IMR-90 (cell line): ENCODE data around the gene RAB40A. TPM values are rescaled to one million over a fixed set of nuclear protein-coding genes. Genes with fewer than 3 reads are reported as not detected.

ENCODE experiments used
- ATAC-seq: fragments of 200-7000 bp; cut with Tn5 transposase; 2 replicates; pipeline ENCODE4 v1.9.1; 2020; ENCODE audit warnings: low read depth, mild to moderate bottlenecking, moderate library complexity
- BruUV-seq: library from RNA; stranded (reverse); fragments of 400-500 nt; replicated peaks from 2 replicates; lab custom pipeline; 2021; lab: Mats Ljungman, UMichigan
- CTCF ChIA-PET: fragments of 300-600 bp; formaldehyde crosslinking; extraction: SDS; loops from one replicate; lab custom pipeline; 2021; ENCODE audit warnings: antibody characterized with exemption; lab: Yijun Ruan, JAX
- POLR2A ChIA-PET: fragments of 300-600 bp; sonication (Branson Sonifier 250); formaldehyde crosslinking; loops from one replicate; lab custom pipeline; 2022; ENCODE audit warnings: antibody characterized with exemption; ENCODE audit not compliant: unreplicated experiment; lab: Charles Lee
- DNase-seq: peaks from one replicate; pipeline ENCODE4 v3.0.0; 2013
- H2AFZ ChIP-seq: replicated peaks from 2 replicates; pipeline ENCODE3; 2013; ENCODE audit warnings: low read length, mild to moderate bottlenecking; ENCODE audit not compliant: poor library complexity
- H2AK5ac ChIP-seq: 2 replicates; pipeline ENCODE4 v1.6.1; 2013; ENCODE audit warnings: low read depth, low read length, inconsistent platforms
- H2AK9ac ChIP-seq: replicated peaks from 2 replicates; pipeline ENCODE3; 2013; ENCODE audit warnings: mild to moderate bottlenecking, low read depth, low read length, moderate library complexity; ENCODE audit not compliant: poor library complexity
- H2BK120ac ChIP-seq: 2 replicates; pipeline ENCODE4 v1.6.1; 2013; ENCODE audit warnings: low read depth, low read length, inconsistent platforms
- H2BK15ac ChIP-seq: 3 replicates; pipeline ENCODE4 v1.6.1; 2013; ENCODE audit warnings: low read depth, low read length, inconsistent platforms
- H2BK20ac ChIP-seq: 2 replicates; pipeline ENCODE4 v1.6.1; 2013; ENCODE audit warnings: low read depth, mild to moderate bottlenecking, inconsistent platforms, low read length, moderate library complexity
- H2BK5ac ChIP-seq: 2 replicates; pipeline ENCODE4 v1.6.1; 2013; ENCODE audit warnings: mild to moderate bottlenecking, low read depth, low read length, inconsistent platforms; ENCODE audit not compliant: poor library complexity, severe bottlenecking
- H3K14ac ChIP-seq: replicated peaks from 2 replicates; pipeline ENCODE4 v1.6.1; 2013; ENCODE audit warnings: low read depth, low read length, inconsistent platforms
- H3K18ac ChIP-seq: 2 replicates; pipeline ENCODE4 v1.6.1; 2013; ENCODE audit warnings: low read depth, low read length, control low read depth
- H3K23ac ChIP-seq: 2 replicates; pipeline ENCODE4 v1.6.1; 2013; ENCODE audit warnings: low read depth, low read length, inconsistent platforms
- H3K27ac ChIP-seq: 2 replicates; pipeline ENCODE4 v1.5.1; 2013; ENCODE audit warnings: mild to moderate bottlenecking, control low read depth, low read length; ENCODE audit not compliant: insufficient read depth
- H3K27me3 ChIP-seq: 2 replicates; pipeline ENCODE4 v1.6.1; 2013; ENCODE audit warnings: low read length; ENCODE audit not compliant: control insufficient read depth, insufficient read depth
- H3K36me3 ChIP-seq: 2 replicates; pipeline ENCODE4 v1.6.1; 2013; ENCODE audit warnings: low read length, mixed read lengths; ENCODE audit not compliant: control insufficient read depth, insufficient read depth
- H3K4ac ChIP-seq: 2 replicates; pipeline ENCODE4 v1.6.1; 2013; ENCODE audit warnings: low read depth, low read length, inconsistent platforms
- H3K4me1 ChIP-seq: 2 replicates; pipeline ENCODE4 v1.6.1; 2013; ENCODE audit warnings: low read length, mixed read lengths; ENCODE audit not compliant: control insufficient read depth, insufficient read depth
- H3K4me2 ChIP-seq: 2 replicates; pipeline ENCODE4 v1.6.1; 2013; ENCODE audit warnings: low read depth, mild to moderate bottlenecking, control low read depth, low read length, moderate library complexity
- H3K4me3 ChIP-seq: 2 replicates; pipeline ENCODE4 v1.5.1; 2013; ENCODE audit warnings: low read depth, mild to moderate bottlenecking, control low read depth, low read length, moderate library complexity; ENCODE audit not compliant: insufficient read depth
- H3K56ac ChIP-seq: 2 replicates; pipeline ENCODE4 v1.6.1; 2013; ENCODE audit warnings: low read length, inconsistent platforms; ENCODE audit not compliant: insufficient read depth; ENCODE audit errors: extremely low read depth
- H3K79me1 ChIP-seq, 2 experiments: 2 replicates each; pipeline ENCODE4 v1.6.1; 2013; ENCODE audit warnings: low read length in 2 of 2, inconsistent platforms in 1 of 2, low read depth in 1 of 2
- H3K9ac ChIP-seq: 2 replicates; pipeline ENCODE4 v1.6.1; 2013; ENCODE audit warnings: low read depth, low read length, control low read depth
- H3K9me1 ChIP-seq: 2 replicates; pipeline ENCODE4 v1.6.1; 2013; ENCODE audit warnings: low read length, inconsistent platforms; ENCODE audit not compliant: insufficient read depth
- H3K9me3 ChIP-seq: 2 replicates; pipeline ENCODE4 v1.6.1; 2013; ENCODE audit warnings: low read length; ENCODE audit not compliant: control insufficient read depth, insufficient read depth
- H4K20me1 ChIP-seq: 2 replicates; pipeline ENCODE4 v1.6.1; 2013; ENCODE audit warnings: low read length, inconsistent platforms; ENCODE audit not compliant: insufficient read depth
- H4K5ac ChIP-seq: 2 replicates; pipeline ENCODE4 v1.6.1; 2013; ENCODE audit warnings: mild to moderate bottlenecking, low read depth, low read length, control low read depth
- H4K8ac ChIP-seq, 2 experiments: 2 replicates each; pipeline ENCODE4 v1.6.1; 2013; ENCODE audit warnings: low read depth in 2 of 2, low read length in 2 of 2, control low read depth in 1 of 2, inconsistent platforms in 1 of 2
- H4K91ac ChIP-seq: 2 replicates; pipeline ENCODE4 v1.6.1; 2013; ENCODE audit warnings: low read depth, low read length, inconsistent platforms; ENCODE audit not compliant: insufficient read depth
- CEBPB ChIP-seq: IDR thresholded peaks from 2 replicates; pipeline ENCODE4 v1.6.1; 2012; ENCODE audit warnings: low read depth, low read length, improper control_type of control experiment
- MAFK ChIP-seq: IDR thresholded peaks from 2 replicates; pipeline ENCODE4 v1.6.1; 2012; ENCODE audit warnings: low read depth, low read length, improper control_type of control experiment
- MAZ ChIP-seq: IDR thresholded peaks from 2 replicates; pipeline ENCODE4 v1.6.1; 2012; ENCODE audit warnings: low read depth, mild to moderate bottlenecking, low read length, improper control_type of control experiment, moderate library complexity, borderline replicate concordance
- RAD21 ChIP-seq: IDR thresholded peaks from 2 replicates; pipeline ENCODE4 v1.6.1; 2012; ENCODE audit warnings: low read length, improper control_type of control experiment
- SMC3 ChIP-seq: fragments of 150-350 bp; IDR thresholded peaks from 2 replicates; pipeline ENCODE4 v1.6.1; 2016; ENCODE audit warnings: low read depth, mild to moderate bottlenecking, antibody characterized with exemption, low read length, moderate library complexity
- WGBS, 2 experiments: methylation state at CpG; one replicate each; pipeline versions ENCODE4 v1.1.5 to v1.1.7; 2013; ENCODE audit warnings: missing lambda C conversion rate in 2 of 2; ENCODE audit not compliant: insufficient read length in 1 of 2; ENCODE audit errors: extremely low coverage in 2 of 2; 5-methylcytosine and 5-hydroxymethylcytosine counted together
- dilution Hi-C: fragments of 300-500 bp; cut with HindIII; formaldehyde crosslinking; loops from one replicate; pipeline ENCODE4 v1.14.3; 2018; ENCODE audit warnings: low sequenced_read_pairs; ENCODE audit not compliant: unreplicated experiment
- in situ Hi-C: fragments of 300-500 bp; cut with MboI; formaldehyde crosslinking; loops from 3 replicates; pipeline ENCODE4 v1.14.3; 2019; ENCODE audit warnings: low sequenced_read_pairs, inconsistent platforms, mixed read lengths
- intact Hi-C: fragments of 100-400 bp; cut with micrococcal nuclease; formaldehyde crosslinking; loops from 2 replicates; pipeline ENCODE4 v1.10.0; 2022
- polyA plus RNA-seq, 3 experiments: library from polyadenylated mRNA; depleted of rRNA; stranded (reverse); fragments of >200 nt; gene quantifications; 2 replicates each; pipeline ENCODE4 v1.2.3, GENCODE V29; 2012; ENCODE audit warnings: low replicate concordance in 1 of 3
- total RNA-seq: library from RNA; depleted of rRNA; stranded (reverse); fragments of >200 nt; gene quantifications from 2 replicates; pipeline ENCODE4 v1.2.3, GENCODE V29; 2012
- TF ChIP-seq, protein P1 (sequence below): conservative IDR thresholded peaks from 2 replicates; pipeline ENCODE4 v1.5.1; 2012; ENCODE audit warnings: mild to moderate bottlenecking, low read depth, low read length, improper control_type of control experiment

Gene RAB40A
- total and polyA plus RNA-seq, 2 of the 4 experiments (the other 2 are of a cell fraction) = under 0.01 to 0.26 TPM

DNA sequence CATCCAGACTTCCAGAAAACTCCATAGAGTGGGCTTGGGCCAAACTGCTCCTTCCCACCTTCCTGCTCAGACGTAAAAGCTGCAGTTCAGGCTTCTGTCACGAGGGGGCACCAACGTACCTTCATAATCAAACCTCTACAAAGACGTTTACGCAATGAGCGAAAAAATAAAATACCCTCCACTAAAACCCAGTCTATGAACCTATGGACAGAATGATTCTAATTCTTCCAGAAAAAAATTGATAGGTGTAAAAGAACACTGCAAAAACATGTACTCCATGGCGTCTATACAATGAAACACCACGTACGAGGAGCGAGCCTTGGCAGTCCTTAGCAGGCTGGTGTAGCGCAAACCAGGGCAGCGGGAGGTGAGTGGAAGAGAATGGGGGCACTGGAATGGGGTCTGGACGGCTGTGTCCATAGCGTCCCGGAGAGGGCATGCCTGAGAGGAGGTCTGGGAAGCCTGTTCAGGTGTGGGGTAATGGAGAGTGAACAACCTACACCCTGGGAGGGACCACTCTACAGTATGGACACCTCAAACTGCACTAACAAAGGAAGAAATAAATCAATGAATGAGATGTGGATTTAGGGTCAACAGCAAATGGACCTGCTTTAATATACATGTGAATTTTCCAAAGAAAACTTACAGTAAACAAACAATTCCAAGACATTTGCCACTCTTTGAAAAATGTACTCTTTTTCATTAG lies 14.4 kb upstream of the RAB40A start:
- H3K27me3 ChIP-seq = peaks cover 2% of the 10 kb centered on the region; the same call in 1 of the 2 replicates
- no peak overlapping the region for H3K23ac ChIP-seq
- H2AK9ac ChIP-seq = no peak overlapping the region
- peaks cover 7% of the 10 kb centered on the region; the same call in 1 of the 2 replicates for H3K9me1 ChIP-seq
- no peak overlapping the region for H3K27ac ChIP-seq
- H3K14ac ChIP-seq = no peak overlapping the region; the same call in 1 of the 2 replicates
- ATAC-seq (peak; percentile 67), DNase-seq (peak; percentile 65)
- no TSS peak for BruUV-seq
- H2AFZ ChIP-seq = peak overlapping the region; percentile 86
- H3K18ac ChIP-seq = no peak overlapping the region
- TF ChIP-seq MAZ = no peak
- TF ChIP-seq RAD21 = peak; percentile 79
- peak; percentile 92 for TF ChIP-seq CEBPB
- TF ChIP-seq MAFK = no peak
- TF ChIP-seq SMC3 = peak; percentile 68
- TF ChIP-seq, protein P1, sequence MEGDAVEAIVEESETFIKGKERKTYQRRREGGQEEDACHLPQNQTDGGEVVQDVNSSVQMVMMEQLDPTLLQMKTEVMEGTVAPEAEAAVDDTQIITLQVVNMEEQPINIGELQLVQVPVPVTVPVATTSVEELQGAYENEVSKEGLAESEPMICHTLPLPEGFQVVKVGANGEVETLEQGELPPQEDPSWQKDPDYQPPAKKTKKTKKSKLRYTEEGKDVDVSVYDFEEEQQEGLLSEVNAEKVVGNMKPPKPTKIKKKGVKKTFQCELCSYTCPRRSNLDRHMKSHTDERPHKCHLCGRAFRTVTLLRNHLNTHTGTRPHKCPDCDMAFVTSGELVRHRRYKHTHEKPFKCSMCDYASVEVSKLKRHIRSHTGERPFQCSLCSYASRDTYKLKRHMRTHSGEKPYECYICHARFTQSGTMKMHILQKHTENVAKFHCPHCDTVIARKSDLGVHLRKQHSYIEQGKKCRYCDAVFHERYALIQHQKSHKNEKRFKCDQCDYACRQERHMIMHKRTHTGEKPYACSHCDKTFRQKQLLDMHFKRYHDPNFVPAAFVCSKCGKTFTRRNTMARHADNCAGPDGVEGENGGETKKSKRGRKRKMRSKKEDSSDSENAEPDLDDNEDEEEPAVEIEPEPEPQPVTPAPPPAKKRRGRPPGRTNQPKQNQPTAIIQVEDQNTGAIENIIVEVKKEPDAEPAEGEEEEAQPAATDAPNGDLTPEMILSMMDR = peak; percentile 73
- ChIA-PET CTCF (no interaction called here), POLR2A (no interaction called here)
- no peak overlapping the region for H2BK15ac ChIP-seq
- in situ Hi-C loops (loop anchor here (10.0 to 25.0 kb wide), 2 partner anchors 141 to 604 kb away; no protein-coding TSS in a partner anchor), dilution Hi-C loops (no loop called here), intact Hi-C loops (loop anchor here (1.0 to 2.0 kb wide), 5 partner anchors 145 to 603 kb away; no protein-coding TSS in a partner anchor)
- no peak overlapping the region for H3K56ac ChIP-seq
- no peak overlapping the region for H2AK5ac ChIP-seq
- no peaks in the 10 kb centered on the region for H3K9me3 ChIP-seq
- peak overlapping the region; percentile 45; the same call in 1 of the 2 replicates for H2BK120ac ChIP-seq
- H3K4ac ChIP-seq = peak overlapping the region; percentile 55
- H3K4me1 ChIP-seq = peaks cover 5% of the 10 kb centered on the region; the same call in 1 of the 2 replicates
- H2BK5ac ChIP-seq = no peak overlapping the region
- no peaks in the 10 kb centered on the region for H3K79me1 ChIP-seq
- H3K9ac ChIP-seq = peak overlapping the region; percentile 2; the same call in 1 of the 2 replicates
- no peak overlapping the region for H2BK20ac ChIP-seq
- H3K4me2 ChIP-seq = peak overlapping the region; percentile 63
- no peaks in the 10 kb centered on the region for H4K20me1 ChIP-seq
- H3K36me3 ChIP-seq = no peaks in the 10 kb centered on the region
- no peak overlapping the region; the same call in 1 of the 2 replicates for H4K91ac ChIP-seq
- no peak overlapping the region for H3K4me3 ChIP-seq
- peak overlapping the region; percentile 15; the same call in 1 of the 2 replicates for H4K5ac ChIP-seq
- WGBS, 2 experiments = 80% methylated on average over 1 of the region's 15 CpGs; no CpG with 5 or more reads in 1 of the 2 experiments
- H4K8ac ChIP-seq = peak overlapping the region in 1 of 2 experiments; percentile 75; a peak in 2 of 4 replicates
